ENCODE measurements around the gene HYAL2.
"Not testable (repeated sequence)": the region's sequence is repeated elsewhere in the genome, so short reads cannot be mapped to it uniquely, and the experiment has no call there.

HYAL2 gene

GRCh38 chr3:50287262-50287661 lies 35.3 kb downstream of the HYAL2 start:
- no peak for DNase-seq

- no peak for DNase-seq
Measured at GRCh38 chr3:50286322-50287227, 36.0 kb downstream of the HYAL2 start.

GRCh38 chr3:50284121-50284520 lies 38.4 kb downstream of the HYAL2 start:
- not testable (repeated sequence) for DNase-seq

GRCh38 chr3:50279255-50280016 lies 43.1 kb downstream of the HYAL2 start:
- DNase-seq, result no peak

- no peak for DNase-seq
Measured at GRCh38 chr3:50278880-50279224, 43.7 kb downstream of the HYAL2 start, which contains the start of gene LSMEM2. TSS of gene LSMEM2 (plus strand) at chr3:50279087. CDS start at chr3:50279114, 27 bp downstream.

- DNase-seq, result no peak
Measured at GRCh38 chr3:50278123-50278879, 44.2 kb downstream of the HYAL2 start.

GRCh38 chr3:50276762-50277101 lies 45.8 kb downstream of the HYAL2 start:
- DNase-seq, result no peak

GRCh38 chr3:50275996-50276761 lies 46.4 kb downstream of the HYAL2 start:
- DNase-seq, result no peak

GRCh38 chr3:50275141-50275995 lies 47.2 kb downstream of the HYAL2 start:
- no peak for DNase-seq

- peak; percentile 70 for DNase-seq
Measured at GRCh38 chr3:50274371-50275104, 48.0 kb downstream of the HYAL2 start.

GRCh38 chr3:50273689-50274065 lies 48.9 kb downstream of the HYAL2 start:
- no peak for DNase-seq

GRCh38 chr3:50272911-50273688 lies 49.4 kb downstream of the HYAL2 start:
- peak; percentile 82 for DNase-seq

GRCh38 chr3:50272538-50272910 lies 50.0 kb downstream of the HYAL2 start:
- not testable (repeated sequence) for DNase-seq

- no peak for DNase-seq
Measured at GRCh38 chr3:50271314-50271936, 51.1 kb downstream of the HYAL2 start.

GRCh38 chr3:50270422-50271224 lies 51.9 kb downstream of the HYAL2 start:
- no peak for DNase-seq

- no peak for DNase-seq
Measured at GRCh38 chr3:50269977-50270413, 52.5 kb downstream of the HYAL2 start.

GRCh38 chr3:50269460-50269859 lies 53.1 kb downstream of the HYAL2 start:
- DNase-seq, result no peak

GRCh38 chr3:50268703-50269451 lies 53.7 kb downstream of the HYAL2 start, which contains the start of gene SEMA3B:
TSS of gene SEMA3B (plus strand) at chr3:50269147. CDS start at chr3:50269241, 94 bp downstream.
- DNase-seq, result no peak
